ENCODE measurements around the gene NELL1. TPM values are rescaled to one million over a fixed set of nuclear protein-coding genes. Genes with fewer than 3 reads are reported as not detected.

Gene NELL1
- total and polyA plus RNA-seq, 7 experiments from 2014 or later, result not detected

DNA sequence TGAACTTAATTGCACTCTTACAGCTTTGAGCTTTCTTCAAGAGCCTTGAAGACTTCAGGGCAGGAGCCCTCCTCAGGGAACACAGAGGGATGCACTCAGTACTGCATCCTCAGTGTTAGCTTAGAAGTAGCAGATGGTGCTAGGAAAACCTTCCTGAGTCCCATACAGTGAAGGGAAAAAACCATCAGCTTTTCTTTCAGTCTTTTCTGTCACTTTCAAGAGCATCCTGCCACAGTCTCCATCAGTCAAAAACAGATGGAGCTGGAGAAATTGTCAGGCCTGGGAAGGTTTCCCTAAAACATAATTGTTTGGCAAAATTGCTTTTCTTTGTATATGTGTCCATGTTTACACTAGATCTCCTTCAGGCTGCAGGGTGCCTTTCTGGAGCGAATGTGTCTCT is 384.1 kb downstream of the NELL1 start:
- no peak overlapping the region for H3K4me3 Mint-ChIP-seq
- Histone ChIP-seq H3K4me3 (ENCODE audit: low read length) (no peak overlapping the region), H3K36me3 (ENCODE audit: control insufficient read depth in 2 of 3, insufficient read depth in 3 of 3, low read length in 3 of 3) (no peaks in the 10 kb centered on the region), H3K27me3 (ENCODE audit: control insufficient read depth in 2 of 2, insufficient read depth in 2 of 2, low read length in 2 of 2) (no peaks in the 10 kb centered on the region), H3K27ac (ENCODE audit: low read depth, low read length) (no peak overlapping the region), H3K4me1 (ENCODE audit: control insufficient read depth in 2 of 2, insufficient read depth in 2 of 2, low read length in 2 of 2) (no peaks in the 10 kb centered on the region), H3K9me3 (ENCODE audit: control insufficient read depth in 2 of 3, low read length in 3 of 3) (no peaks in the 10 kb centered on the region)
- no peaks in the 10 kb centered on the region for H3K4me1 Mint-ChIP-seq
- no peak overlapping the region for H3K27ac Mint-ChIP-seq
- H3K36me3 Mint-ChIP-seq, result no peaks in the 10 kb centered on the region
- ChIA-PET CTCF (no interaction called here), POLR2A (no interaction called here)
- intact Hi-C loops (cut with micrococcal nuclease), result no loop called here
- H3K27me3 Mint-ChIP-seq, result no peaks in the 10 kb centered on the region
- ATAC-seq (no peak), DNase-seq (no peak)
- peaks cover 0 to 15% (median 0%) of the 10 kb centered on the region in 11 donors for H3K9me3 Mint-ChIP-seq

DNA sequence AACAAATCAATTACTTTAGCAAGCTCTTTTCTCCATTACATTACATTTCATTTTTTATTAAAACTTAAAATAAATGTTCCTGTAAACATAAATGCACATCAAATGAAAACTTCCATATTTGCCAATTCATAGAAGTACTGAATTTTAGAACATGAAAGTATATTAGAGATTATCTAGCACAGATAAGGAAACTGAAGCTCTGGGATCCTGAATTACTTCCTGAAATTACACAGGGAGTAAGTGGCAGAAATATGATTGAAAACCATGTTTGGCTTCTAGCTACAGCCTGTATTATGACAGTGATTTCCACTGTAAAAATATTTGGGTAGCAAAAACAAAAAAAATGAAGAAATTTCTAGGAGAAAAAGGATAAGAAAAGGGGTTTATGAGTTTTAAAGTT is 387.3 kb downstream of the NELL1 start:
- H3K27me3 Mint-ChIP-seq, result no peaks in the 10 kb centered on the region
- intact Hi-C loops (cut with micrococcal nuclease), result no loop called here
- no peaks in the 10 kb centered on the region for H3K36me3 Mint-ChIP-seq
- peaks cover 0 to 19% (median 2%) of the 10 kb centered on the region in 11 donors for H3K9me3 Mint-ChIP-seq
- DNase-seq, result no peak
- H3K27ac ChIP-seq (ENCODE audit: low read depth, low read length), result no peak overlapping the region
- H3K4me1 Mint-ChIP-seq, result no peaks in the 10 kb centered on the region
- H3K4me3 Mint-ChIP-seq, result no peak overlapping the region
- no peaks in the 10 kb centered on the region for H3K36me3 ChIP-seq (ENCODE audit: control insufficient read depth in 2 of 3, insufficient read depth in 3 of 3, low read length in 3 of 3)
- ChIA-PET CTCF (no interaction called here), POLR2A (no interaction called here)
- H3K9me3 ChIP-seq (ENCODE audit: control insufficient read depth in 2 of 3, low read length in 3 of 3), result no peaks in the 10 kb centered on the region
- H3K4me3 ChIP-seq (ENCODE audit: low read length), result no peak overlapping the region
- no peaks in the 10 kb centered on the region for H3K27me3 ChIP-seq (ENCODE audit: control insufficient read depth in 2 of 2, insufficient read depth in 2 of 2, low read length in 2 of 2)
- no peak for ATAC-seq
- H3K27ac Mint-ChIP-seq, result no peak overlapping the region
- no peaks in the 10 kb centered on the region for H3K4me1 ChIP-seq (ENCODE audit: control insufficient read depth in 2 of 2, insufficient read depth in 2 of 2, low read length in 2 of 2)

DNA sequence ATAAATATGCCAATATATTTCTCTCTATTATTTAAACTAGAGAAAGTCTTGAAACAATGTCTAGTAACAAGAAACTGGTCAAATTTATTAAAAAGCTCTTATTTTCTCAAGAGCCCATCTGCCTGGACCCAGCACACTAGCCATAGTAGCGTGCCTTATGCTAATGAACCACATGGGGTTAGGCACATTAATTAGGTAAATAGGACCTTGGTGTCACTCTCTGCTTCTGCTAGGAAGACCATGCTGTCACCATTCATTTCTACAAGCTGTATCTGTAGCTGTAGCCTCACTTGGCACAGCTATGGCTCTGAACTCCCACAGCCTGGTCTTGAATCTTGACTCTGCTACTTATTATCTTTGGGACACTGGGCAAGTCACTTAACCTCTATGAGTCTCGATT is 390.5 kb downstream of the NELL1 start:
- intact Hi-C loops (cut with micrococcal nuclease), result no loop called here
- Mint-ChIP-seq H3K4me3 (no peak overlapping the region), H3K9me3 (peaks cover 0 to 17% (median 5%) of the 10 kb centered on the region in 11 donors), H3K4me1 (no peaks in the 10 kb centered on the region), H3K36me3 (no peaks in the 10 kb centered on the region), H3K27me3 (no peaks in the 10 kb centered on the region), H3K27ac (no peak overlapping the region)
- Histone ChIP-seq H3K9me3 (ENCODE audit: control insufficient read depth in 2 of 3, low read length in 3 of 3) (no peaks in the 10 kb centered on the region), H3K36me3 (ENCODE audit: control insufficient read depth in 2 of 3, insufficient read depth in 3 of 3, low read length in 3 of 3) (no peaks in the 10 kb centered on the region), H3K27me3 (ENCODE audit: control insufficient read depth in 2 of 2, insufficient read depth in 2 of 2, low read length in 2 of 2) (no peaks in the 10 kb centered on the region), H3K4me3 (ENCODE audit: low read length) (no peak overlapping the region), H3K27ac (ENCODE audit: low read depth, low read length) (no peak overlapping the region), H3K4me1 (ENCODE audit: control insufficient read depth in 2 of 2, insufficient read depth in 2 of 2, low read length in 2 of 2) (no peaks in the 10 kb centered on the region)
- ChIA-PET POLR2A (no interaction called here), CTCF (no interaction called here)
- DNase-seq, result no peak
- ATAC-seq, result no peak

DNA sequence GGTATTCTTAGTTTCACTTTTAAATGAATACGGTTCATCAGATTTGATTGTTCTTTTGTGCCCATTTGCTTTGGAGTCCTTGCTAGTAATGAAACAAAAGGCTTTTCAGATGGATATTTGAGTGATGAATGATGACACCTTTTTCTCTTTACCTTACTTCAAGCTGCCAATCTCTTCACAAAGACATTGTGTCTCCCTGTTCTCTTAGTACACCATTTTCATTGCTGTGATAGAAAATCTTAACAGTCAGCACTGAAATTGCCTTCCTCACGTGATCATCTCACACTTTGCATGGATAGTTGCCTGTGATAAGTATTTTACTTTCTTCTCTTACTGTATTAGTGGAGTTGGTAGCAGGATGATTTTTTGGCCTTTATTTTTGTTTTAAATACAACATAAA is 396.6 kb downstream of the NELL1 start:
- ChIA-PET POLR2A (no interaction called here), CTCF (no interaction called here)
- no peaks in the 10 kb centered on the region for H3K4me1 Mint-ChIP-seq
- peaks cover 0 to 12% (median 4%) of the 10 kb centered on the region in 11 donors for H3K9me3 Mint-ChIP-seq
- H3K36me3 ChIP-seq (ENCODE audit: control insufficient read depth in 2 of 3, insufficient read depth in 3 of 3, low read length in 3 of 3), result no peaks in the 10 kb centered on the region
- no peaks in the 10 kb centered on the region for H3K27me3 Mint-ChIP-seq
- no peak overlapping the region for H3K4me3 Mint-ChIP-seq
- H3K27me3 ChIP-seq (ENCODE audit: control insufficient read depth in 2 of 2, insufficient read depth in 2 of 2, low read length in 2 of 2), result no peaks in the 10 kb centered on the region
- ATAC-seq (no peak), DNase-seq (no peak)
- no peaks in the 10 kb centered on the region for H3K9me3 ChIP-seq (ENCODE audit: control insufficient read depth in 2 of 3, low read length in 3 of 3)
- H3K36me3 Mint-ChIP-seq, result no peaks in the 10 kb centered on the region
- H3K27ac ChIP-seq (ENCODE audit: low read depth, low read length), result no peak overlapping the region
- H3K4me3 ChIP-seq (ENCODE audit: low read length), result no peak overlapping the region
- H3K27ac Mint-ChIP-seq, result no peak overlapping the region
- intact Hi-C loops (cut with micrococcal nuclease), result no loop called here
- H3K4me1 ChIP-seq (ENCODE audit: control insufficient read depth in 2 of 2, insufficient read depth in 2 of 2, low read length in 2 of 2), result no peaks in the 10 kb centered on the region

DNA sequence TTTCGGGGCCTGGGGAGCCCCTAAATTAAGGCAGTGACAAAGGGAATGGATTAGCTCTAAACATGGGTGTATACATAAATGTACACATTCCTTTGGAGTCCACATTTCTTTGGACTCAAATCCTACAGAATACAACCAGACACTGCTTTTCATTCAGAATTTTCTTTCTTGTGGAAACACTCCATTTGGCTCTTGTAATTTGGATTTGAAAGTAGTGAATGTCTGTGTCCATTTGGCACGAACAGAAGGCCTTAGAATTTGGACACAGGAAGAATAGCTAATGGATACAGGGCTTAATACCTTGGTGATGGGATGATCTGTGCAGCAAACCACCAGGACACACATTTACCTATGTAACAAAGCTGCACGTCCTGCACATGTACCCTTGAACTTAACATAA is 399.5 kb downstream of the NELL1 start:
- no peaks in the 10 kb centered on the region for H3K9me3 ChIP-seq (ENCODE audit: control insufficient read depth in 2 of 3, low read length in 3 of 3)
- POLR2A ChIA-PET, result no interaction called here
- peaks cover 0 to 5% (median 2%) of the 10 kb centered on the region in 11 donors for H3K9me3 Mint-ChIP-seq
- H3K27me3 Mint-ChIP-seq, result no peaks in the 10 kb centered on the region
- H3K27ac Mint-ChIP-seq, result no peak overlapping the region
- H3K4me3 ChIP-seq (ENCODE audit: low read length), result no peak overlapping the region
- no peaks in the 10 kb centered on the region for H3K36me3 ChIP-seq (ENCODE audit: control insufficient read depth in 2 of 3, insufficient read depth in 3 of 3, low read length in 3 of 3)
- no peaks in the 10 kb centered on the region for H3K36me3 Mint-ChIP-seq
- no peaks in the 10 kb centered on the region for H3K4me1 Mint-ChIP-seq
- intact Hi-C loops (cut with micrococcal nuclease), result no loop called here
- H3K27me3 ChIP-seq (ENCODE audit: control insufficient read depth in 2 of 2, insufficient read depth in 2 of 2, low read length in 2 of 2), result no peaks in the 10 kb centered on the region
- H3K4me1 ChIP-seq (ENCODE audit: control insufficient read depth in 2 of 2, insufficient read depth in 2 of 2, low read length in 2 of 2), result no peaks in the 10 kb centered on the region
- H3K4me3 Mint-ChIP-seq, result no peak overlapping the region
- no peak overlapping the region for H3K27ac ChIP-seq (ENCODE audit: low read depth, low read length)
- CTCF ChIA-PET, result no interaction called here
- DNase-seq (no peak), ATAC-seq (no peak)

DNA sequence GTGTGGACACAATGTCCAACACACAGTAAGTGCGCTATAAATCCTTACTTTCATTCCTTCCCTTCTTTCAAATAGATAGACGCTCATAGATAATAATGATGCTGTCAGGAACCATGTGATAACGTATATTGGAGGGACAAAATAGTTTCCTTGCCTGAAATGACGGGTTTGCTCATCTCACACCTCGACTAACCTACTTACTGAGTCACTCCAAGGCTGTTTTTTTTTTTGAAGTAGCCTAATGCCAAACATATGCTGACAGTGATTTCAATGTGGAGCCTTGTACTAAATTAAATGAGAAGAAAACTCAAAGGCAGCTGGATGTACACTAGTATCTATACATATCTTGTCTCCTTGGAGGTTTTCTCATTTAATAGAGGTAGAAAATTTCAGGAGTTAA is 400.5 kb downstream of the NELL1 start:
- H3K27ac ChIP-seq (ENCODE audit: low read depth, low read length), result no peak overlapping the region
- H3K27me3 Mint-ChIP-seq, result no peaks in the 10 kb centered on the region
- ChIA-PET CTCF (no interaction called here), POLR2A (no interaction called here)
- no peaks in the 10 kb centered on the region for H3K4me1 ChIP-seq (ENCODE audit: control insufficient read depth in 2 of 2, insufficient read depth in 2 of 2, low read length in 2 of 2)
- ATAC-seq (no peak), DNase-seq (no peak)
- H3K4me3 ChIP-seq (ENCODE audit: low read length), result no peak overlapping the region
- no peaks in the 10 kb centered on the region for H3K36me3 ChIP-seq (ENCODE audit: control insufficient read depth in 2 of 3, insufficient read depth in 3 of 3, low read length in 3 of 3)
- peaks cover 0 to 5% (median 2%) of the 10 kb centered on the region in 11 donors for H3K9me3 Mint-ChIP-seq
- intact Hi-C loops (cut with micrococcal nuclease), result no loop called here
- no peaks in the 10 kb centered on the region for H3K9me3 ChIP-seq (ENCODE audit: control insufficient read depth in 2 of 3, low read length in 3 of 3)
- H3K36me3 Mint-ChIP-seq, result no peaks in the 10 kb centered on the region
- no peaks in the 10 kb centered on the region for H3K4me1 Mint-ChIP-seq
- no peak overlapping the region for H3K27ac Mint-ChIP-seq
- no peak overlapping the region for H3K4me3 Mint-ChIP-seq
- H3K27me3 ChIP-seq (ENCODE audit: control insufficient read depth in 2 of 2, insufficient read depth in 2 of 2, low read length in 2 of 2), result no peaks in the 10 kb centered on the region

DNA sequence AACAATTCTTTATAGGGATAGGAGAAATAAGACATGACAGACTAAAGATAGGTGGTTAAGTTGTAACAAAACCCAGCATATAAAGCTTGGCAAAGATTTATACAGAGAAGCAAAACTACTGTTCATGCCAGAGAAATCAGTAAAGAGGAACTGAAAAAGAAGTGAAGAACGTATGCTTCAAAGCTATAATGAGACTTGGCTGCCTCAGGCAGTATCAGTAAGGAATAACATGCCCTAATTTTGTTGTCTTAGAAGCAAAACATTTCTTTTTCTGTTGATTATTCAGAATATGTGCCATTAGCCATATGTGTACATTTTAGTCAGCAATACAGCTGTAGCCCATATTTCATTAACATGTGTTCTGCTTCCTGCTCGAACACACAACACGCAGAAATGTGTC is 403.2 kb downstream of the NELL1 start:
- no peaks in the 10 kb centered on the region for H3K36me3 ChIP-seq (ENCODE audit: control insufficient read depth in 2 of 3, insufficient read depth in 3 of 3, low read length in 3 of 3)
- H3K36me3 Mint-ChIP-seq, result no peaks in the 10 kb centered on the region
- intact Hi-C loops (cut with micrococcal nuclease), result loop anchor here in 1 of 2 donors (1.0 kb wide), 1 partner anchor 46 kb away; no protein-coding TSS in a partner anchor
- H3K4me1 ChIP-seq (ENCODE audit: control insufficient read depth in 2 of 2, insufficient read depth in 2 of 2, low read length in 2 of 2), result no peaks in the 10 kb centered on the region
- no peaks in the 10 kb centered on the region for H3K27me3 ChIP-seq (ENCODE audit: control insufficient read depth in 2 of 2, insufficient read depth in 2 of 2, low read length in 2 of 2)
- no peak overlapping the region for H3K27ac Mint-ChIP-seq
- peaks cover 0 to 12% (median 4%) of the 10 kb centered on the region in 11 donors for H3K9me3 Mint-ChIP-seq
- no peaks in the 10 kb centered on the region for H3K4me1 Mint-ChIP-seq
- no peak overlapping the region for H3K4me3 Mint-ChIP-seq
- DNase-seq (no peak), ATAC-seq (no peak)
- CTCF ChIA-PET, result no interaction called here
- H3K27me3 Mint-ChIP-seq, result no peaks in the 10 kb centered on the region
- H3K4me3 ChIP-seq (ENCODE audit: low read length), result no peak overlapping the region
- no peak overlapping the region for H3K27ac ChIP-seq (ENCODE audit: low read depth, low read length)
- POLR2A ChIA-PET, result interaction anchor here (0.5 kb wide), 1 partner anchor 14 kb away, joined by 3 read pairs; no protein-coding TSS in a partner anchor
- H3K9me3 ChIP-seq (ENCODE audit: control insufficient read depth in 2 of 3, low read length in 3 of 3), result no peaks in the 10 kb centered on the region

Data from naive thymus-derived CD4-positive, alpha-beta T cell (primary cell).